ENCODE measurements around the gene SUPT6H. TPM values are rescaled to one million over a fixed set of nuclear protein-coding genes. Genes with fewer than 3 reads are reported as not detected.

SUPT6H gene
- total and polyA plus RNA-seq, 9 of the 15 experiments (the other 6 are each of a cell fraction or from before 2014, with no cell fraction given) = 1.7 to 77.7 (median 49.2) TPM

DNA sequence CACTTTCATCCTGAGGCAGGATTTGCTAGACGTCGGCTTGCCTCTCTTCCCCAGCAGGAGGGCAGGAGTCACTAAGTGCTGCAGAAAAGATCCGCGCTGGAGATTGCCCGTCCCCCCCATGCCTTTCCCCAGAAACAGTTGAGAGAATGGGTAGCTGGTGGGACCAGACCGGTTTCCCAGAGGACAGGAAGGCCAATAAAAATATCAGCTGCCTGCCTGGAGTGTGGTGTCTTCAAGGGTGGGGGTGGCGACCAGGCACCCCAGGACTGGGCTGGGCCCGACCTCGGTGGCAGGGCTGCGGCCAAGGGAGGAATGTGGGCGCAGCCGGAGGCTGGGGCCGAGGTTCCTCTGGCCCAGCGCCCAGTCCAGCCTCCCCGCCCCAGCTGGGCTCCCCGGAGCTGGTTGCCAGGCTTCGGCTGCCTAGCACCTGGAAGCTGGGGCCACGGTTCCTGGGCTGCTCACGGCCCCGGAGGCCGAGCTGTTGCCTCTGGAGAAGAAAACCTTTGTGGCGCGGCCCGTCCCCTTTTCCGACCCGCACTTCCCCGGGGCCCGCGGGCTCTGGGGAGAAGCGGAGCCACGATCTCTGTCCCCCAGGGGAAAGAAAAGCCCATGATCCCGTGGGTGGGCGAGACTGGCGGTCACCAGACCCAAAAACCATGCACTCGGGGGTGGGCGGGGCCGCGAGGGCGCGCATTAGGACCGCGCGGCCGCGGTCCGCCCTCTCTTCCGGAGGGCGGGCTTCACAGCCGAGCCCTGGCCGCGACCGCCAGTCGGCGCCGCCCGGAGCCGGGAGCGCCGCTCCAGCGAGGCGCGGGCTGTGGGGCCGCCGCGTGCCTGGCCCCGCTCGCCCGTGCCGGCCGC, 81.5 kb downstream of the SUPT6H start, which contains the start of gene TRAF4:
TRAF4 (plus strand) TSS at position 769 of the 861 bp plus-strand sequence. CDS start 102 bp downstream, outside the sequence.
- Histone ChIP-seq H3K9ac (ENCODE audit: insufficient read depth in 1 of 2, low read depth in 2 of 2, low read length in 2 of 2) (peak within 1 kb of the TSS; percentile 93 to 99), H3K36me3 (ENCODE audit: control insufficient read depth, insufficient read depth, low read length) (peaks cover 38% of the 10 kb centered on the region; the same call in 2 of the 3 replicates), H3K4me1 (replicated peaks in 1 of 2; ENCODE audit: control insufficient read depth in 2 of 2, insufficient read depth in 2 of 2, low read length in 2 of 2) (peaks cover 43 to 81% of the 10 kb centered on the region in 2 experiments), H3K9me1 (ENCODE audit: control insufficient read depth, insufficient read depth, low read length) (no peaks in the 10 kb centered on the region), H3K27ac (ENCODE audit: extremely low read depth, low read depth, low read length) (peak within 1 kb of the TSS; percentile 96), H4K20me1 (replicated peaks; ENCODE audit: control insufficient read depth, insufficient read depth, low read length) (peaks cover 27% of the 10 kb centered on the region), H2AFZ (ENCODE audit: low read depth, low read length) (peak within 1 kb of the TSS; percentile 74), H3K4me2 (ENCODE audit: insufficient read depth, low read length) (peak within 1 kb of the TSS; percentile 94), H3K4me3 (peak within 1 kb of the TSS; percentile 87), H3K9me3 (replicated peaks; ENCODE audit: control insufficient read depth, insufficient read depth, low read depth, low read length) (no peaks in the 10 kb centered on the region), H3K79me2 (ENCODE audit: control insufficient read depth, insufficient read depth, low read length) (peaks cover 52% of the 10 kb centered on the region), H3K27me3 (ENCODE audit: control insufficient read depth in 2 of 2, insufficient read depth in 2 of 2, low read length in 2 of 2) (no peaks in the 10 kb centered on the region)
- DNase-seq (ENCODE audit: extremely low read depth in 1 of 4, low spot score in 3 of 4) (peak; percentile 90 to 95 (median 93)), ATAC-seq (peak; percentile 87), FAIRE-seq (peak; percentile 98)
- intact Hi-C loops (cut with micrococcal nuclease) = loop anchor here (1.0 to 5.0 kb wide), 2 partner anchors 16 to 96 kb away; partner anchors contain the start of gene BLTP2
- in situ Hi-C loops (cut with MboI) = no loop called here
- 3% methylated on average over 43 of the region's 70 CpGs for WGBS (ENCODE audit: insufficient coverage, low coverage, missing lambda C conversion rate)
- BruUV-seq (replicated peaks) = TSS peak; percentile 88
- POLR2A ChIA-PET = interaction anchor here (0.9 to 17.4 kb wide), 5 partner anchors 10 to 97 kb away, joined by 3 to 367 read pairs (median 7); partner anchors contain the start of genes NEK8, PROCA1, RPL23A and SDF2
- CTCF ChIA-PET (ENCODE audit: low intra/inter-chr PET ratio) = interaction anchor here (0.8 to 1.9 kb wide), 3 partner anchors 13 to 17 kb away, joined by 4 to 14 read pairs (median 8); partner anchors contain the start of genes NEK8 and TLCD1
- no peak for TF ChIP-seq POLR2B (IDR thresholded peaks at IDR 0.05; ENCODE audit: low read depth, partially characterized antibody)
- TF ChIP-seq BDP1 (IDR thresholded peaks at IDR 0.05; ENCODE audit: insufficient read depth, insufficient read length) = no peak
- TF ChIP-seq, protein P1, sequence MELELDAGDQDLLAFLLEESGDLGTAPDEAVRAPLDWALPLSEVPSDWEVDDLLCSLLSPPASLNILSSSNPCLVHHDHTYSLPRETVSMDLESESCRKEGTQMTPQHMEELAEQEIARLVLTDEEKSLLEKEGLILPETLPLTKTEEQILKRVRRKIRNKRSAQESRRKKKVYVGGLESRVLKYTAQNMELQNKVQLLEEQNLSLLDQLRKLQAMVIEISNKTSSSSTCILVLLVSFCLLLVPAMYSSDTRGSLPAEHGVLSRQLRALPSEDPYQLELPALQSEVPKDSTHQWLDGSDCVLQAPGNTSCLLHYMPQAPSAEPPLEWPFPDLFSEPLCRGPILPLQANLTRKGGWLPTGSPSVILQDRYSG (tag; conservative IDR thresholded peaks at IDR 0.05; ENCODE audit: low read depth) = 0 out of 2 replicates have a peak, but pooled peaks have one; percentile 48
- no peak for TF ChIP-seq HEY1 (CRISPR knock-in tag; IDR thresholded peaks at IDR 0.05; ENCODE audit: borderline replicate concordance)
- no peak for TF ChIP-seq ZNF699 (CRISPR knock-in tag; IDR thresholded peaks at IDR 0.05; ENCODE audit: insufficient replicate concordance)
- peak; percentile 31 for TF ChIP-seq U2AF1 (optimal IDR thresholded peaks at IDR 0.05; ENCODE audit: low read depth, low read length)
- TF ChIP-seq PCBP1 (IDR thresholded peaks at IDR 0.05; ENCODE audit: low read depth, low read length, poor library complexity, severe bottlenecking) = peak; percentile 51
- TF ChIP-seq, protein P2, sequence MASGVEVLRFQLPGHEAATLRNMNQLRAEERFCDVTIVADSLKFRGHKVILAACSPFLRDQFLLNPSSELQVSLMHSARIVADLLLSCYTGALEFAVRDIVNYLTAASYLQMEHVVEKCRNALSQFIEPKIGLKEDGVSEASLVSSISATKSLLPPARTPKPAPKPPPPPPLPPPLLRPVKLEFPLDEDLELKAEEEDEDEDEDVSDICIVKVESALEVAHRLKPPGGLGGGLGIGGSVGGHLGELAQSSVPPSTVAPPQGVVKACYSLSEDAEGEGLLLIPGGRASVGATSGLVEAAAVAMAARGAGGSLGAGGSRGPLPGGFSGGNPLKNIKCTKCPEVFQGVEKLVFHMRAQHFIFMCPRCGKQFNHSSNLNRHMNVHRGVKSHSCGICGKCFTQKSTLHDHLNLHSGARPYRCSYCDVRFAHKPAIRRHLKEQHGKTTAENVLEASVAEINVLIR (CRISPR knock-in tag; IDR thresholded peaks at IDR 0.05) = no peak
- TF ChIP-seq, protein P3, sequence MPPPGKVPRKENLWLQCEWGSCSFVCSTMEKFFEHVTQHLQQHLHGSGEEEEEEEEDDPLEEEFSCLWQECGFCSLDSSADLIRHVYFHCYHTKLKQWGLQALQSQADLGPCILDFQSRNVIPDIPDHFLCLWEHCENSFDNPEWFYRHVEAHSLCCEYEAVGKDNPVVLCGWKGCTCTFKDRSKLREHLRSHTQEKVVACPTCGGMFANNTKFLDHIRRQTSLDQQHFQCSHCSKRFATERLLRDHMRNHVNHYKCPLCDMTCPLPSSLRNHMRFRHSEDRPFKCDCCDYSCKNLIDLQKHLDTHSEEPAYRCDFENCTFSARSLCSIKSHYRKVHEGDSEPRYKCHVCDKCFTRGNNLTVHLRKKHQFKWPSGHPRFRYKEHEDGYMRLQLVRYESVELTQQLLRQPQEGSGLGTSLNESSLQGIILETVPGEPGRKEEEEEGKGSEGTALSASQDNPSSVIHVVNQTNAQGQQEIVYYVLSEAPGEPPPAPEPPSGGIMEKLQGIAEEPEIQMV (tag; conservative IDR thresholded peaks at IDR 0.05; ENCODE audit: low read depth) = no peak
- TF ChIP-seq DMBX1 (CRISPR knock-in tag; IDR thresholded peaks at IDR 0.05; ENCODE audit: borderline replicate concordance) = peak; percentile 69; the same call in 1 of the 2 replicates
- no peak for TF ChIP-seq NR2C1 (IDR thresholded peaks at IDR 0.05)
- TF ChIP-seq NR2C1 (tag; IDR thresholded peaks at IDR 0.05) = no peak
- TF ChIP-seq CTBP1 (IDR thresholded peaks at IDR 0.05; ENCODE audit: borderline replicate concordance) = peak; percentile 38
- peak; percentile 31; the same call in 1 of the 2 replicates for TF ChIP-seq TEAD4 (IDR thresholded peaks at IDR 0.05; ENCODE audit: low read length)
- TF ChIP-seq TEAD4 (CRISPR knock-in tag; IDR thresholded peaks at IDR 0.05; ENCODE audit: borderline replicate concordance) = no peak
- no peak for TF ChIP-seq ZNF146 (CRISPR knock-in tag; IDR thresholded peaks at IDR 0.05; ENCODE audit: unreplicated experiment)

All from K562 (cell line).